Middle frontal gyrus (tissue), 1 donor: ENCODE results near the gene FRRS1L.

Source experiments
- DNase-seq: peaks from one replicate; pipeline ENCODE4 v3.0.0-alpha.2; 2015; ENCODE audit warnings: low spot score; ENCODE audit errors: extremely low spot score

FRRS1L gene

DNA sequence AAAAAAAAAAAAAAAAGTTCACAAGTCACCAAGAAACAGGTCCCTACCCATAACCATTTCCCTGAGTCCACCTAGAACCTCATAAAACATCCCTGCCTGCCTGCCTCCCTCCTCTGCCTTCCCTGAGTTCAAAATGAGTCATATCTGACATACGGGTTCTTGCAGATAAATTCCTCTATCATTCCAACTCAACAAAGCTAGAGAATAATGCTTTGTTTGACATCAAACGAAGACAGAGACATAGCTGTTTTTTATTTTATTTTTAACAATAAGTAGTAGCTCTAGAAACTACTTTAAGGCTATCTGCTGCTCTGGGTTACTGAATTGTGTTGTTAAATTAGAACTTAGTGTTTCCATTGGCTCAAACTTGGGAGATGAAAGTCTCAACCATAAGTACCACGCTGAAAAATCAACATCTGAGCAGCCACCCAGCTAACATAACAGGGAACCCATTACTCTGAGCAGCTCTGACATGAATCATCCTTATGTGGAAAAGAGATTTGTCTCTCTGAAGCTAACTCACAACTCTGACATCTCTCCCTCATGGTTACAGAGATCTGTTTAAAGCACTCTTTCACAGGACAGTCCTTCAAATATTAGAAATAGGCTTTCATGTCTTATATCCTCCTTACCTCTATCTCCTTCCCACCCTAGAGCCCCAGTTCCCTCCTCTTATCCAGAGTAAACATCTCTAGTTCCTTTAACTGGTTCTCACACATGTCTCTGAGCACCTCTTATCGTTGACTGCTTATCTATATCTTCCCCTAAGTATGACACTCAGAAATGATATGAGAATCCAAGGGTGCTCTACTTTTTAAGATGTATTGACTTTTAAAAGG, 59.4 kb downstream of the FRRS1L start:
- DNase-seq: no peak

DNA sequence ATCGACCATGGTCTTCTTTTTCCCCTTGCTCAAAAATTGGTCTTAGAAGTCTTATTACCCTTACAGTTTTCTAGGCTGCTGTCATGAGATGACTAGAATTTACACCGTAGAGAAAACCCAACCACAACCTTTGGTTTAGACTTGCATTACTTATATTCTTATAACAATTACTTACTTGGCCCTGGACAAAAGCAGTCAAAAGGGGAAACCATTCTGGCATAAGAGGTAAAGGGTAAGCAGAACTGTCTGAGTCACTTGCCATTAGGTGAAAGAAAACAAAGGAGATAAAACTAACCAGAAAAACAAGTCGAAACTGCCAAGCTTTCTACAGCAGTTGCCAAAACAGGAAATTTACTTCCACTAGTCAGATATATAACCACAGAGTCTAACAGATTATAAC, 65.2 kb downstream of the FRRS1L start:
- no peak for DNase-seq

DNA sequence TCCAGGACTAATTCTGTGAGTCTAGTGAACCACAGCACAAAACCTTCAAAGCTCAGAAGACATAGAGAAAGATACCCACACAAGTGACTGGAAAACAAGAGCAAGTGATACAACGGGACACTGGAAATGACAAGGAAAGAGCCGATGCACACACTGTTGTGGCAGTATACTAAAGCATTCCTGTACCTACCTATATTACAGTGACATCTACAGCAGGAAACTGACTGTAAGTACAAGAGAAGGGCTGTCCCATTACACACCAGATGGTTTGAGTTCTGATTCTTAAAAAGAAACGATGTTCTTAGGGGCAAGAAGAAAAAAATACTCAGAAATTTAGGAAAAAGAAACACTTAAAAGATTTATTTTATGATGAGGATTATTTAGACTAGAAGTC, 65.8 kb downstream of the FRRS1L start:
- no peak for DNase-seq

DNA sequence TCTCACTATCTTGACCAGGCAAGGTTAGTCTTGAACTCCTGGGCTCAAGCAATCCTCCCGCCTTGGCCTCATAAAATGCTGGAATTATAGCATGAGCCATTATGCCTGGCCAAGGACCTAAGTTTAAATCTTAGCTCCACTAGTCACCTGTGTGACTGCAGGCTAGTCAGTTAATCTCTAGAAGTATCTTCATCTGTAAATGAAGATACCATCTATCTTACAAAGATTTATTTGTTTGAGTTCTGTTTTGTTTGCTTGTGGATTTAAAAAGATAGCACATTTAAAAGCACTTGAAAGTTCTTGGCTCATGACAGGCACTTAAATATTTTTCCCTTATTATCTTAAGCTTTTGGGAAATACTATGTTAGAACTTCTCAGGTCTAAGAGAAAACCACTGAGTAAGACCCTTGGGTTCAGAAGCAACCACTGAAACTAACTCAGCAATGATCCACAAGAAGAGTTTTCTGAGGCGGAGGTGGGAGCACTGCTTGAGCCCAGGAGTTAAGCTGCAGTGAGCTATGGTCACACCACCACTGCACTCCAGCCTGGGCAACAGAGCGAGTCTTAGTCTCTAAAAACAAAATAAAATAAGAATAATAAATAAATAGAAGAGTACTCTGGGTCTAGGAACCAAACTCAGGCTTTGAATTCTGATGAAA, 66.4 kb downstream of the FRRS1L start:
- DNase-seq: no peak

DNA sequence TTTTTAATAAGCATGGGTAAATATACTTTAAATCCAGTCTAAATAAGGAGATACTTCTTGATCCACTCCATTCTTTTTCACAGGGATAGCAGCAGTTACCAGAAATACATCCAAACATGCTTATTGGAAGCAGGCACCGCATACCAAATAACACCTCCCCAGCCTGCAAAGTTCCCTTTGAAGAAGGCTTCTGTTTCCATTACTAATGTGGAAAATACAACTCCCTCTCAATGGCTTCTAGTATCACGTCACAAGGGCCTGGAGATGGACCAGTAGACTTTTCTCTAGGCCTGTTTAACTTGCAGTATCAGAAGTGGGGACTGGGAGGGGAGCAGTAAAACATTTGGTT, 68.1 kb downstream of the FRRS1L start:
- DNase-seq: no peak

DNA sequence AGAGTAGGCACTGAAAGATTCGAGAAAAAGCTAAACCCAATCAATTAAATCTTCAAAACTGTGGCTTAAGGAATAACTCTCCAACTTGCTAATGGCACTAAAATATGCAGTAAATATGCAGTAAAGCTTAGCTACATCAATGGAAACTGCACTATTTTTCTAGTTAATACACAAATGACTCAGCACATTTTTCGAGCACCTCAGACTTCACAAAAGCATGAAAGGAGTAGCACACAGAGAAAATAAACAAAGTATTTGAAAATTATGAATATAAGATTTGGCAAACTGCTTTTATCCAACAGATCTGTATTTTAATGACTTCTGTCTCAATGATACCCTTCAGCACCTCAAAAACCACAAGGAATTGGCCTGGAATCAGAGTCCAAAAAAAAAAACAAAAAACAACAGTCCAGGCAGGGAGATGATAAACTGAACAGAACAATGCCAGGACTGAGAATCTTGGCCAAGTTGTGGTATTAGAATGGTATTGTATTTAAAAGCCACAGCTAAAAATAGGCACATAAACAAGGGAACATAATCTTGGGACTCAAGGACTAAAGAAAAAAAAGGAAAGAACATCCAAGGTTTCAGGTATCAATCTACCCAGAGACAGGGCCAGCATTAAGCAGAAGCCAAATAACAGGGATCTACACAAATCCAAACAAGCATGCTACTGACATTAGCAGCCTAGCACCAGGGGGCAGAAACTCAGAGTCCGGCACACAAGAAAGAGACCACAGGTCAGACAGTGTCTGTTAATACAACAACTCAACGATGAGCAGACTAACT, 68.7 kb downstream of the FRRS1L start:
- no peak for DNase-seq

DNA sequence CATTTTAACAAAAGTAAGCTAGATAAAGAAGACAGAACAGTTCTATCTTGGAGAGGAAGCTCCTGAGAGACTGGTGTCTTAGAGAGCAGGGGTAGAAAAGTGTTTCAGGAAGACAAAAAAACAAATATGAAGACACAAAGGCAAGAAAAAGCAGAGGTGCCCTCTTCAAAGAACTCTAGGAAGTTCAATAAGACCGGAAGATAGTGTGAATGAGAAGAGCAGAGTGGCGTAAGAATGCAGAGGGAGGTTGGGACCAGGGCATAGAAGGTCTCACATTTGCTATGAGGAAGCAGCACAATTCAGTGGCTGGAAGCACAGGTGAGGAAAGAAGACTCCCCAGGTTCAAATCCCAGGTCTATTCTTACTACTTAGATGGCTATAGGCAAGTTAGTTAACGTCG, 69.9 kb downstream of the FRRS1L start:
- DNase-seq: no peak

DNA sequence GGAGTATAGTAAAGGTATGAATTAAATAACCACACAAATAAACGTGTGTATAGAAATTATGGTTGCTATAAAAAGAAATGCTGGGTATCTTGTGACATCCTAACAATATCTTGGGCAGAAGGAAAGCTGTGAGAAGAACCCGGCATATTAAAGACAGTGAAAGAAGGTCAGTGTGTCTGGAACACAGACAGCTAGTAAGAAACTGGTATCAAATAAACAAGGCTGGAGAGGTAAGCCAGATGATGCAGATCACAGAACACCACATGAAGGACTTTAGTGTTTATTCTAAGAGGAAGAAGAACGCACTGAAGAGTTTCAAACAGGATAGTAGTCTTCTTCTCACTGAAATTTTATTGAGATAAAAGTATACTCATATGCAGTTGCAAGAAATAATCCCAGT, 71.7 kb downstream of the FRRS1L start:
- DNase-seq: no peak

DNA sequence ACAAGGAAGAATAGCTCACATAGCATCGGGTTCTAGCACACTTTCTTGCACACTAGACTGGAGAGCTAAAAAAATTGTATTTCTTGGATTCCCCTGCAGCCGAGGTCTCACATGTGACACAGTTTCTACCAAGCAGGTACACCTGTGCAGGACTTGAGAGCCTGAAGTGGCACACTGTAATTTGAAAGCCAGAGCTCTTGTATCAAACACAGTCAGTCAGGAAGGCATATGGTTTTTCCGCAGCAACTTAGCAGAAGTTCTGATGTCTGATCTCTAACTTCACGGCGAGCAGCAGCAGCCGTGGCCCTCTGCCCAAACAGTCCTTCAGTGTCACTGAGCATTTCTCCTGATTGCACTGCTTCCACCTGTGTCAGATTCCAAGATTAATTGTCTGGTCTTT, 72.8 kb downstream of the FRRS1L start:
- DNase-seq: no peak

DNA sequence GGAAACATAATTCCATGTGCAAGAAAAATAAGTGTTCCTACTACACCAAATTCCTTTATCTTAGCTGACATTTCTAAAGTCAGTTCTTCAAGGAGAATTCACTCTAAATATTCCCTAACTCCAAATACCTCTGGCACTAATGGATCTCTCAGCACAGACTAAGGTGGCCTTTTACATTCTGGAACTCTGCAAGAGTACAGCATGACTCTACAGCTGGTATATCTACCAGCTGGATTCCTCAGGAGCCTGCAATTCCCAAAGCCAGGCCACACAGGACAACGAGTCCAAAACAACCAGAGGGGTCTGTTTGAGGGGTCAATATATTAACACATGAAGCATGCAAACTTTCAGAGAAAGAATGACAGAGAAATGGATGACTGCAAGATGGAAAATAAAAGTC, 74.5 kb downstream of the FRRS1L start:
- no peak for DNase-seq

DNA sequence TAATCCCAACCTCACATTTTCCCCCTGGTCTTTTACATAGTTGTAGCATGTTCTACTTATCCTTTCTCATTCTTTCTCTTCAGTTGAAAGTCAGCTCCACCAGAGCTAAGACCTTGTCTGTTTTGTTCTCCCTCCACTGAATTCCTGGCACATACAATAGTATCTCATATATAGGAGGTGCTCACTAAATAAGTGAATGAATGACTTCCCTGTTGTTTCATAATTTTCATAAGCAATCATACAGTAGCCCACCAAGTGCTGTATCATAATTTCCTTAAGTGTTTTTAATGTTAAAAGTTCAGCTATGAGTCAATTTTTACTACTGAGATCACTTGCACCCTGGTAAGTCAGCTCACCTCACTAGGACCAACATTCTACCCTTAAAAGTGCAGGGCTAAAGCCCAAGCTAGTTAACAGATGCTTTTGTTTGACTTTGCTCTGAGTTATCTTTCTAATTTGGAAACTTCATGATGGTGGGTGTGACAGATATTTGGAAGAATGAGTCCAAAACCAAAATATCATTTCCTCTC, 74.9 kb downstream of the FRRS1L start:
- no peak for DNase-seq

DNA sequence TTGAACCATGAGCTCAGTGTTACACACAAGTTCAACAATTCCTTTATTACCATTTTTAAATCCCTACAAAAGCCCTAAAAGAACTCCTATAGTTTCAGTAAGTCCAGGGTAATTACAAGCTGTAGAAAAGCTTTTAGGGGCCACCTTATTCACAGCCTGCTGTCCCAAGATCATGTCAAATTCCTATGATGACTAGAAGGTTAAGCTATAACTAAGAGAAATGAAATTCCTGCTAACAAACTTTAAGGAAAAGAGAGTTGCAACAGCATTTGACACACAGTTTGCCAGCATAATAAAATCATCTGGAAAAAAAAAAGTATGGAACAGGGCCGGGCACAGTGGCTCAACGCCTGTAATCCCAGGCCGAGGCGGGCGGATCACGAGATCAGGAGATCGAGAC, 78.8 kb downstream of the FRRS1L start:
- DNase-seq: no peak

DNA sequence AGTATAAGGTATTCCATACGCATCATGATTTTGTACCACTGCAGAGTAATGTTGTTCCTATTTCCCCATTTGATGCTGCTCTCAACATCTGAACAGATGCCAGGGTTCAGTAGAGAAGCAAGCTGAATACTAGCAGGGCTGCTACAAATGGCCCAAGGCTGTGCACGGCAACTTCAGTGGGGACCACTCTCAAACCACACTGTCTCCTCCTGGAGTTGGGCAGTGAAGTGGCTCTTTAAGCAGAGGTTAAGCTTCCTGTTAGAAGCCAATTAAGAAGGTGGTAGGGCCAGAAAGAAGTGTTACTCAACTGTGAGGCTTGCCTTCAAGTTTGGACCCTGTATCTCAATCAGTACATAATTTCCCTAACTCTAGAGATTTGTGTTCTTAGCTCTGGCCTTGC, 79.3 kb downstream of the FRRS1L start:
- no peak for DNase-seq

DNA sequence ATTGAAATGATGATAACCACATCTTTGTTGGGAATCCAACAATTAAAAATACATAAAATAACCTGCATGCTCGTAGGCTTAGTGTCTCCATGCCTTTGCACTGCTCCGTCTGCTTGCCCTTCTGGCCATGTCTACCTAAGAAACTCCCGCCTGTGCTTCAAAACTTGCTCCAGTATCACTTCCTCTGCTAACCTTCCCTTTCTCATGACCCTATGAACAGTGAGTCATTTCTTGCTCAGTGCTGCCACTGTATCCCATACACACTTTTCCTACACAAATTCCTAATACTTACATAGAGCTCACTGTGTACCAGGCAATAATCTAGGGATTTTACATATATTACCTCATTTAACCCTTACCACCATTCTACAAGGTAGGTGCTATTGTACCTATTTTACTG, 80.8 kb downstream of the FRRS1L start:
- no peak for DNase-seq

DNA sequence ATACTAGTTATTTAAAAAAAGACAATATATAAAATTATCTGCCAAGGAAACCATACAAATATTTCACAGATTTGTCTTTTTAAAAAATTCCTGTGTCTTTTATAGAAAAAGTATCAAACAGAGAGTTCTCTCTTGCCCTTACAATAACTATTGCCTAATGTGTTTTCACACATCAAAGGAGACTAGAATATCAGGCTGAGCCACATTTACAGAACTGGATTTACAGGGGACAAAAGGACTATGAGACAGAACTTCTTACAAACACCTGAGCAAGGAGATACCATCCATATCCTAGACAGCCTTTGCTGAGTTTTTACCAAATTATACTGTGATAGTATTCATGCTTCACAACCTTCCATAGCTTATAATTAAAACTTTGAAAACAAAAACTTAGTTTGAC, 81.5 kb downstream of the FRRS1L start:
- DNase-seq: no peak

DNA sequence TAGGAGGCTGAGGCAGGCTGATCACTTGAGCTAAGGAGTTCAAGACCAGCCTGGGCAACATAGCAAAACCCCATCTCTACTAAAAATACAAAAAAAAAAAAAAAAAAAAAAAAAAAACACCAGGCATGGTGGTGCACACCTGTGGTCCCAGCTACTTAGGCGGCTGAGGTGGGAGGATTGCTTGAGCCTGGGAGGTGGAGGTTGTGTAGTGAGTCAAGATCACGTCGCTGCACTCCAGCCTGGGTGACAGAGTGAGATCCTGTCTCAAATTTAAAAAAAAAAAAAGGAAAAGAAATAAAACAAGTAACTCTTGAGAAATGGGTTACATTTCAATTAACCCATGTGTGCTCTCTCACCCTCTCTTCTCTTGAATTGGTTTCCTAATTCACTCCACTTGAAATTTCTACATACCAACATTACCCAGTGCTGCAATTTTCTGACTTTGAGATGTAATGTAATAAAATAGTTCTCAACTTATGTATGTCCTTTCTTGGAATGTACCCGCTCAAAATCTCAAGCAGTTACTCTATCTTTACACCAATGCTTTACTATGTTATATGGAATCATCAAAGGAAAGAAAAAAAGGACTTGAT, 83.1 kb downstream of the FRRS1L start:
- DNase-seq: no peak

DNA sequence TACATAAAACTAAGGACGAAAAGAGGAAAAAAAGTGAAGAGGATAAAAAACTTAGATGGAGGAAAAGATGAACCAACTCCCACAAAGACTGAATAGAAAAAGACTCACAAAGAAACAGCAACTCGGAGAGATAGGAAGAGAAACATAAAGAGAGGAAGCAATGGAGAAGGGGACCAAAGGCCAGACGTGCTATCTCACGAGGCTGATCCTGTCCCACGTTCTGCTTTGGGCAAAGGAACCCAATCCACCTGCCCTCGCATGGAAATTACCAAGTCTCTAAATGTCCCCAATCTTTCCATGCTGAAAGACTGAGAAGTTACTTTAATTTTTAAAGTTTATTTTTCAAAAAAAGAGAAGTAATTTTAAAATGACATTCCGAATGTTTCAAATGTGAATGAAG, 83.9 kb downstream of the FRRS1L start:
- DNase-seq: no peak

DNA sequence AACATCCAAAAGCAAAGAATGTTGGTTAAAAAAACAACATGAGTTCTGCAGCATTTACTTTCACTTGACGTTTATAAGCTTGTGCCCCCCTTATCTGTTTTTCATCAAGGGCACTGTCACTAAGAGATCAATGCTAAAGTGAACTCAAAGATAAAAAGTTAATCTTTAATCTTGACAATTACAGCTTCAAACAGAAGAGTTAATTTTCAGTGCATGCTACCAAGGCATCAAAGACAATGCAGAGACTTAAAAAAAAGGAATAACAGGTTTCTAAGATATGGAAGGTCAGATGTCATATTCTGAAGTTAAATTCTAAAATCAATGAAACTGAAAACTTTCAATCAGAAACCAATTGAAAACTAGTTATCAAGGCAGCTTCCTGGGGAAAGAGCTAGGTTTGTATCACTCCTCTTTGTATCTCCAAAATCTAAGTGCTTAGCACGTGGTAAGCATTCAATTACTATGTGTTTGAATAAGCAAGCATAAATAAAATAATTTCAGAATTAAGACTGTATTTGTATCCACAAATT, 84.9 kb downstream of the FRRS1L start:
- no peak for DNase-seq
